Activated CD8-positive, alpha-beta memory T cell treated with anti-CD3 and anti-CD28 coated beads for 24 hours (primary cell): Measurements from ENCODE around the gene GPC3.
"Not testable (repeated sequence)": the region's sequence is repeated elsewhere in the genome, so short reads cannot be mapped to it uniquely, and the experiment has no call there.

Experiments used
- DNase-seq: peaks from one replicate; pipeline ENCODE4 v3.0.0-alpha.2; 2020

Gene GPC3

GRCh38 chrX:133994576-133994975 lies 9.2 kb upstream of the GPC3 start:
- DNase-seq, result no peak

DNA sequence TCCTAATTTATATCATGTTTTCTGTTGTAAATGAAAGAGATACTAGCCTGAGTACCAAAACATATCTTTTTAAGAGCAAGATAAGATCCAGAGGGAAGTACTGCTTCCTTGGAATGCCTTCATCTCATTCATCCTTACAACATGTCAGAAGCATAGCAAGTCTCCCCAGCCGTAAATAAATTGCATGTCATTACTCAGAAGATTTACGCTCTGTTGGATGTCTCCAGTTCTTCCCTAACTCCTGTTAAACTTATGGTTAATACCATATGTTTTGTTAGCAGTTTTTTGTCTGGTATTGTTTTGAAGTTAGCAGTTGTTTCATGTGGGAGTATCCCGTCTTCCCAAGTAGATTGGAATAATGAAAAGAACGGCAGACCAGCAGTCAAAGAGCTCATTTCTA lies 7.5 kb upstream of the GPC3 start:
- no peak for DNase-seq

DNA sequence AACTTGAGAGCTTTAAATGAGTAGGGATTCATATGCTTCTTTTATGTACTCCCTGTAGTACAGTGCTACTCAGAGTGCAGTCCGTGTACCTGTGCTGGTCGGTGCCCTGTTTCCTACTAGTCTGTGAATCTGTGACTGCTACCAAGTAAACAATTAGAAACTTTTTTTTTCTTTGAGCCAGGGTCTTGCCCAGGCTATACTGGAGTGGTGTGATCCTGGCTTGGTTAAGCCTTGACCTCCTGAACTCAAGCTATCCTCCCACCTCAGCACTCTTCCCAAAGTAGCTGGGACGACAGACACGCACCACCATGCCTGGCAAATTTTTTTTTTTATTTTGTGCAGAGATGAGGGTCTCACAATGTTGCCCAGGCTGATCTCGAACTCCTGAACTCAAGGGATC lies 6.4 kb upstream of the GPC3 start:
- no peak for DNase-seq

- DNase-seq, result not testable (repeated sequence)
These were observed 5.7 kb upstream of the GPC3 start for GRCh38 chrX:133991057-133991456.

- DNase-seq, result no peak
These were observed 4.6 kb upstream of the GPC3 start for GRCh38 chrX:133989993-133990392.

DNA sequence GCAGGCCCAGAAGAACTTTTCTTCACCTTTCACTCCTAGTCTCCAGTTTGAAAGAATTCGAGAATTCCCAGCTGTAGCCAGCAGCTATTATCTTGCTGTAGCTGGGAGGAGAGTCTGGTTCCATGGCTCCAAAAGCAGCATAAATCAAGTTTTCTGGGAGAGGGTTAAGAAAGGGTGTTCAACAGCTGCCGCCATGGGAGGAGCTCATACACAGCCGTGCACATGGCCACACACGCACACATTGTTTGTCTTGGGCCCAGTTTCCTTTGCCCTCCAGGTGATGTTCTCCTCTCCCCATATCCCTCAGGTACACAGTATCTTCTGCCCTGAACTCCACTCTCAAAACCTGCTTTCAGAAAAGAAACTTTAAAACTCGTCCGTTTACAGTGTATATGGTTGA lies 4.1 kb upstream of the GPC3 start:
- no peak for DNase-seq

DNA sequence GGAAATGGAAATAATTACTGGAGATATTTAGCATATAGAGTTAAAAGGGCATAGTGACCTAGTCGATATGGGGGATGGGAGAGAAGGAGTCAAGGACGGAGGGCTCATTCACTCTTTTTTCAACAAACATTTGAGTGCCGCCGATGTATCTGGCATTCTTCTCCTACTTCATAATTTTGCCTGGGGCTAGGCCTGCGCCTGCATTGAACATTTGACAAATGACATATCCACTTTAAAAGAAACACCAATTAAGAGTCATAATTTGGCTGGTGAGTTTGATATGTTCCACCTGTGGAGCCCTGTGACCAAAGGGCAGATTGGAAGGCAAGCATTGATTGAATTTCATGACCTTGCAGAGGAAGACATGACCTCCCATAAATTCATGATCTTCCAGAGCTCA lies 2.6 kb upstream of the GPC3 start:
- no peak for DNase-seq

DNA sequence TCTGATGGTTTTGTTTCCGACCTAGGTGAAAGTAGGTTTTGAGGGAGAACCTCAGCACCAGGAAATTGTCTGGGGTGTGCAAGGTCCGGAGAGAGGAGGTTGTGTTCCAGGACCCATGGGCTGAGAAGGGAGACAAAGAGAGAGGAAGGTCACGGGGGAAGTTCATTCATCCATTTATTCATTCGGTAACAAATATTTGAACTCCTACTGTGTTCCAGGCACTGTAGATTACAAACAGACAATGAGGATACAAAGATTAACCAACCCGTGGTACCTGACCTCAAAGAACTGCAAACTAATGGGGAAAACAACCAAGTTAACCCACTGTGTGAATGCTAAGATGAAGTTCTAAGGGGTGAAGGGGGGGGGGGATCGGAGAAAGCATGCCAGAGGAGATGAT lies 1.8 kb upstream of the GPC3 start:
- no peak for DNase-seq

DNA sequence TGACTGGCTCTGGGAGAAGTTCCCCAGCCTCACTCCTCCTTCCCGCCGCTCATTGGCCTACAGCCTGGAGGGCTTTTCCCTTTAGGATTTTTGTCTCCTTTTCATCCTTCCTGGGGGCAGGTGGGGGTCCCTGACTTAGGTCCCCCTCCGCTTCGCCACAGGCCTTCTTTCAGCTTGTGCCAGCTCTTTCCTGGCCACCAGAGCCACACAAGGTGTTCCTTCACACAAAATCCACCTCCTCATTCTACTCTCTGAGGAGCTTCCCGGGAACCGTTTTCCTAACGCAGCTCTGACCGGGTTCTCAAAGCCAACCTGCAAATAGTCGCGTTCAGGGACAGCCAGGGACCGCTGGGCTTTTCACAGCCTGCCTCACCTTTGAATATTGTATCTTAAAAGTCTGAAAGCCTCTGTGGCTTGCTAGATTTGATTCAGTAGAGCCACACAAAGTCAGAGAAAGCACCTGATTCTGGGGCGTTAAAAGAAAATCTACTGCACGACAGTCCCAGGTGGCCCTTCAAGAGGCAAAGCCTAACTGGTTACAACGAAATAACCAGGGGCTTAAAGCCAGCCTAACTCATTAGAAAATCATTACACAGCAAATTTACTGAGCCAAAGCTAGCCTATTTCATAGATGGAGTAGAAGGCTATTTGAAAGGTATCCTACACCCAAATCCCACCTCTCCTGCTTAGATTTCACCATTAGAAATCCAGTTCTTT lies 731 bp upstream of the GPC3 start:
- no peak for DNase-seq

DNA sequence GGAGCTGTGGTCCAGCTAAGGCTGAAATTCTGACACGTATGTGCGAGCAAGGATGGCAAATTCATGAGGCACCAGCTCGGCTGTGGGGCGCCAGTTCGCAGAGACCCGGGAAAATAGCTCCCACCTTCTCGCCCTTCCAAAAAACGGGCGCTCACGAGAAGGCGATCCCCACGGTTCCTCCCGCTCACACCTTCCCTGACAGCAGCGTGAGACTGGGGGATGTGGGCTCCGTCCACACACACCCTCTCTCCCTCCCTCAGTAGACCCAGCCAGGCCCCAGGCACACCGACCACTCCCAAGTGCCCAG lies 584 bp downstream of the GPC3 start:
- no peak for DNase-seq

DNA sequence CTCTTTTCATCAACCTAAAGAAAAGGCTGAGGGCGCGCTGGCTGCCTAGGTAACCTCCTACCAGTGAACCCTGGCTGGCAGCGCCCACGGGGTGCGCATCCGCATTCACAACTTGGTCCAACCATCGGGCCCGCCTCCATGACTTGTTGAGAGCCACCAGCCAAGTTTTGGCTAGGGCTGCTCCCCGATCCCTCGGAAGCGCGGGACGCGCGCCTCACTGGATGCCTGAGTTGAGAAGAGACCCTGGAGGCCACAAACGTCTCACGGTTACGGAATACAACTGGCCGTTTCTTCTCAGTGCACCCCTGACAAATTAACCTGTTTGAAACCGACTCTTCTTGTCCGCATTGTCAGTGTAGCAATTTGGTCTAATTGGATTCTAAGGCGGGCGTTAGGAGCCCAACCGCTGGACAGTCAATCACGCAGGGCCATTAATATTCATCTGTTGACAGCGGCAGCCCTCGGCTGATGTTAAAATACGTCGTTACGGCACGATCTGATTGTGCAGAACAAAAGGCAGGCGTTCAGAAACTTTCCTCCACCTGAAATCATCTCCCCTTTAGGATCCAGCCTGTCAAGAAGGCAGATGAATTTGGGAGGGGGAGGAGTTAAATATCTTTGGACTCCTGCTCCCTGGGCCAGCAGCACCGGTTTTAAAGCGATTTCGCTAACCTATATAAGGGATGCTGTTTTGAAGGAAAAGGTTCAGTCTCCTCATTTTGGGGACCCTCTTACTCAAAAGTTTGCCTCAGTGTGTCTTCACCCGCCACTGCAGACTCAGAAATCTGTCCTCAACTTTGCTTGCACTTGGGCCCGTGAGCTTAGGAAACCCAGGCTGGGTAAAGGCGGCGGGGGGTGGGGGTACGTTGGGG lies 1.2 kb downstream of the GPC3 start:
- DNase-seq, result no peak

DNA sequence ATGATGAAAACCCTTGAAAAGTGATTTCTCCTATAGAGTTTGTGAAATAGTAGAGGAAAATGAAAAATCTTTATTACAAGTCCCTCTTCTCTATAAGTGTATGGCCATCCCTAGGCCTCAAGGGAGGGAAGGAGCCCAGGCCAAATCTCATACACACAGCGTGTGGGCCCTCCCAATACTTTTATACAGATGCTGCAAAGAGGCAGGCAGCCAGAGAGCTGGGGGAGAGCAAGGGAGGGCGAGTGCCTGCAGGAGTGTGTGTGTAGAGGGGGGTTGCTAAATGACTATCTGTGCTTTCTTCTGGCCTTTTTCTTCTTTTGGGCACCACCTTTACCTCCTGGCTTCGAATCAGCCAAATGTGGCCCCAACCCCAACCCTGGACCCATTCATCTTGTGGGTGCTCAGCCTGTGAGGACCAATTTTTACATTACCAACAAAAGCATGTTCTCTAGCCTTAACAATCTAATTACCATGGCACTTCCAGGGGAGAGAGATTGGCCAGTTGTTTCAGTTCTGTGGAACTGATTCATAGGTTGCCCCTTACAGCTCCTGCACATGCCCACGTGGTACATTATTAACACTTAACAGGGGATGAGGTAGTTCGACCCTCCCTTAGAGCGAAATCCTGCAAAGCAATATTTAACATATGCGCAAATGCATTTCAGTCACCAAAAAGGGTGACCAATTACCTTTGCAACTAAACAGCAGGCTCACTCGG lies 2.0 kb downstream of the GPC3 start:
- DNase-seq, result no peak

DNA sequence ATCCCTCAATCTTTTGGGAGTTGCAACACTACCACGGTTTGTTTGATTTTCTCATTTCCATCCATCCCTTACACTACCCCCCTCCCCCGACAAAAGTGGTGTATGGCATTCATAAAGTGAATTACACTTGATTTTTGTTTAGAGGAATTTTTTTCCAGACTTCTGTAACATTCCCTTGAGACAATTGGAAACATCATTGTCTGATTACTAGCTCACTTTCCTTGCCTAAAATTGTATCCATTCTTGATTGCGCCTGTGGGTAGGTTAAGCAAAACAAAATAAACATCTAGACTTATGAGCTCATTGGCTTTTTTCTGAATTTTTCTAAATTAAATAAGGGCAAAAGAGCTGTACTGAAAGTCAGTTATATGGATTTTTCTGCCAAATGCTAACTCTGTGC lies 3.5 kb downstream of the GPC3 start:
- DNase-seq, result no peak

DNA sequence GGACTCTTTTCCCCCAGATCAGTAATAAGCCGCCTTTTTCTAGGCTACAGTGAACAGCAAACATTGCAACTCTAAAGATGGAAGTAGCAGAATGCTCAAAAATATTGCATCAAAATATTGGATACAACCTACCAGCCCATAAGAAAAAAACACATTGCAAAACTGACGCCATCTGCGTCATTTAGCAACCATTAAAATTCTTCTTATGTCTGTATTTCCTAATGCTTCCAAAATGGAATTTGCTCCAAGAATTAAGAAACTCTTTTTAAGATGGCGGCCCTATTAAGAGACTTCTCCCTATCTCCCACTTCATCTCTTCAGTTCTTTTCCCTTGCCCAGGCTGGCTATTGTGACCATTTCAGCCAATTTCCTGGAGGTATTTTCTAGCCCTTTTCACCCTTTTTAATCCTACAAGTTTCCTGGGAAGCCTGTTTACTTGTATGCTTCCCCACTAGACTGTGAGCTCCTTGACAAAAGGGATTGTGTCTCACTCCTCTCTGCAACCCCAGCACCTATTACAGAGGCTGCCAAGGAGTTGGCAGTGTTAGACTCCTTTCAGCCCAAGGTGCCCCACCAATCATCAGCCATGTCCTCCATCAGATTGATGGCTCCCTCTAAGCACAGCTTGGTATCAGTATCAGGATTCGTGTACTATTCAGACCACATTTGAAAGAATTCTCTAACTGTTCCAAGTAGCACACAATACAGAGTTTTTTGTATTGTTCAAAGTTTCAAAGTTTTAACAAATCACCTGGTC lies 4.4 kb downstream of the GPC3 start:
- no peak for DNase-seq

GRCh38 chrX:133980406-133980805 lies 5.0 kb downstream of the GPC3 start:
- no peak for DNase-seq

- no peak for DNase-seq
These were observed 5.7 kb downstream of the GPC3 start for GRCh38 chrX:133979641-133980230.

DNA sequence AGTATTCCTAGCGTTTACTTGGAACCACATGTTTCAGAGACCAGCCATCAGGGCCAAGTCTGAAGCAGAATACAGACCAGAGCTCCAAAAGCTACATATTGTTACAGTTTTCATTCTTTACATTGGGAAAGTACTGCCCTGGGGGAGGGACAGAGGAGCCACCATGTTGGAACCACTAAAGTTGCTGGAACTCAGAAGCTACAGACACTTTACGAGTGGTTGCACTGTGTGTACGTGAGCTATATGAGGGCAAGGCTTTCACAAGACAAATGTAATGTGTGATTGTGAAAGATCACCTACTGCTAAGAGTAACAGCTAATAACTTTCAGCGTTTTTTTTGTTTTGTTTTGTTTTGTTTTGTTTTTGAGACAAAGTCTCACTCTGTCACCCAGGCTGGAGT lies 11.7 kb downstream of the GPC3 start:
- no peak for DNase-seq

DNA sequence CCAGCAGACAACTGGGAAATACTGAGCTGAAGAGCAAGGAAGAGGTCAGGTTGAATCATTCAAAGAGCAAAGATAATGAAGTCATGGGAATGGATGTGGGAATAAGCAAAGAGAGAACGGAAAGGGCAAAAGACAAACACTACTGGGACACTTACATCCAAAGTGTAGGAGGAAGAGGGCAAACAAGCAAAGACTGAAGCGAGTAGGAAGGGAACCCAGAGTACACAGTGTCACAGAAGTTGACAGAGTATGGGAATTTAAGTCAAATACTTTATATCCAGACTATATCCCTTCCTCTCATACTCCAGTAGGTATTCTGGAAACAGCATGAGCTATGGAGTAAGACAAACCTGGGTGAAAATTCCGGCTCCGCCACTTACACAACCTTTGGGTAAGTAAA lies 12.5 kb downstream of the GPC3 start:
- no peak for DNase-seq

- DNase-seq, result no peak
These were observed 13.8 kb downstream of the GPC3 start for GRCh38 chrX:133971586-133971985.

GRCh38 chrX:133970076-133970475 lies 15.3 kb downstream of the GPC3 start:
- DNase-seq, result no peak

DNA sequence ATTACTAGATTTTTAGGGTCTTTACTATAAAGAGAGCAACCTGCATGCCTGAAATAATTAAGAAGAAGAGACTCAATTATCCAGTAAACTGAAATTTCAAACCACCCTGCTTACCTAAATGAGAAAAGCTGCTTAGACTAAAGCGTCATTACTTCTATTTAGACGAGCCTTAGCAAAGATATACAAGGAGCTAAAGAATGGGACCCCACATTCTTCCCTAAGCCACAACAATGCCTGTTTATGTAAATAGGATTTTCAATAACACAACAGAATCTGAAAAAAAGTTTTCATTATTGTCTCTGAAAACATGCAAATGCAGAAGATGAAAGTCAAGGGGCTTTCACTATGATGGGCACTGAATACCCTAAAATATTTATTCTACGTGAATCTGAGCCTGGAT lies 16.2 kb downstream of the GPC3 start:
- DNase-seq, result no peak

- no peak for DNase-seq
These were observed 17.3 kb downstream of the GPC3 start for GRCh38 chrX:133968109-133968508.

DNA sequence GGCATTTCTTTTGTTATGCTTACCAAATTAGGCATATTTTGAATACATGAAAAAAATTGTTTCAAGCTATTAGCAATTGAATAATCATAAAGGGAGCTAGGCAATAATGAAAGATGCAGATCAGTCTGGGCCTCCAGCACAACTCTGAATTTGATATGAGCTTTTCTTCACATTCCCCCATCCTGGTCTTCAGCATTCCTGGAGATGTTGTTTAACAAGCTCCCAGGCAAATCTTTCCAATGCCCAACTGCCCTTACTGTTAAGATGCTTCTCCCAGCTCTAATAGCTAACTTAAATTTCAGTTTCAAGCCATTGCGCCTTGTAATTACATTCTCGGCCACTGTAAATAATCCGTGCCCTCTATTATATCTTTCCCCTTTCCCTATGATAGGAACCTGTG lies 19.2 kb downstream of the GPC3 start:
- no peak for DNase-seq
